BE2C (cell line): ENCODE measurements around the gene FARP1.
A peak's percentile ranks its signal among the peaks of the same experiment; 100 is the strongest.

Experiments used
- DNase-seq: peaks from one replicate; pipeline ENCODE4 v3.0.0-alpha.2; 2020
- H3K27me3 ChIP-seq: fragments of 250-450 bp; sonication (Bioruptor Pico); 2 replicates; pipeline ENCODE4 v1.5.1; 2020; ENCODE audit warnings: mild to moderate bottlenecking
- H3K36me3 ChIP-seq: fragments of 250-450 bp; sonication (Bioruptor Pico); 2 replicates; pipeline ENCODE4 v1.5.1; 2020; ENCODE audit warnings: mild to moderate bottlenecking
- H3K4me1 ChIP-seq: fragments of 250-450 bp; sonication (Bioruptor Pico); 2 replicates; pipeline ENCODE4 v1.5.1; 2020
- H3K4me3 ChIP-seq: 2 replicates; pipeline ENCODE4 v1.5.1; 2011; ENCODE audit warnings: low read depth, low read length
- H3K9me3 ChIP-seq: fragments of 250-450 bp; sonication (Bioruptor Pico); 2 replicates; pipeline ENCODE4 v1.5.1; 2020
- TF ChIP-seq, protein P1 (sequence below): IDR thresholded peaks from 2 replicates; pipeline ENCODE4 v1.5.1; 2012; ENCODE audit warnings: mild to moderate bottlenecking, low read depth, low read length

FARP1 gene

DNA sequence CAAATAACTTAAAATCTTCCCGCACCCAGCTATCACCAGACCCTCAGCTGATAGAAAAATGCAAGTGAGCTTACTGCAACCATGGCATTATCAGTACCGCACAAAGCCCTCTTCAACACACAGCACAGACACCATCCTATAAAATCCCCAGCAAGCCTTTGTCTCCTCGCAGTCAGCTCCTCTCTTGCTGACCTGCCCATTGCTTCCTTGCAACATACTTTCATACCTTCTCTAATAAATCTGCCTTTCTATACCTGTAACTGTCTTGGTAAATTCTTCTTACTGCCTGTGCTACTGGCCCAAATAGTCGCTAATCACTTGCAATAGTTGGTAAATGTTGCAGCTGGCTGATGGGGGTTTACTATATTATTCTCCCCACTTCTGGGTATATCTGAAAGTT, 43.3 kb upstream of the FARP1 start:
- no peak for DNase-seq
- TF ChIP-seq, protein P1, sequence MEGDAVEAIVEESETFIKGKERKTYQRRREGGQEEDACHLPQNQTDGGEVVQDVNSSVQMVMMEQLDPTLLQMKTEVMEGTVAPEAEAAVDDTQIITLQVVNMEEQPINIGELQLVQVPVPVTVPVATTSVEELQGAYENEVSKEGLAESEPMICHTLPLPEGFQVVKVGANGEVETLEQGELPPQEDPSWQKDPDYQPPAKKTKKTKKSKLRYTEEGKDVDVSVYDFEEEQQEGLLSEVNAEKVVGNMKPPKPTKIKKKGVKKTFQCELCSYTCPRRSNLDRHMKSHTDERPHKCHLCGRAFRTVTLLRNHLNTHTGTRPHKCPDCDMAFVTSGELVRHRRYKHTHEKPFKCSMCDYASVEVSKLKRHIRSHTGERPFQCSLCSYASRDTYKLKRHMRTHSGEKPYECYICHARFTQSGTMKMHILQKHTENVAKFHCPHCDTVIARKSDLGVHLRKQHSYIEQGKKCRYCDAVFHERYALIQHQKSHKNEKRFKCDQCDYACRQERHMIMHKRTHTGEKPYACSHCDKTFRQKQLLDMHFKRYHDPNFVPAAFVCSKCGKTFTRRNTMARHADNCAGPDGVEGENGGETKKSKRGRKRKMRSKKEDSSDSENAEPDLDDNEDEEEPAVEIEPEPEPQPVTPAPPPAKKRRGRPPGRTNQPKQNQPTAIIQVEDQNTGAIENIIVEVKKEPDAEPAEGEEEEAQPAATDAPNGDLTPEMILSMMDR: no peak
- peaks cover 6% of the 10 kb centered on the region for H3K4me1 ChIP-seq
- no peaks in the 10 kb centered on the region for H3K36me3 ChIP-seq
- no peak overlapping the region for H3K4me3 ChIP-seq
- H3K27me3 ChIP-seq: no peaks in the 10 kb centered on the region
- H3K9me3 ChIP-seq: no peaks in the 10 kb centered on the region

DNA sequence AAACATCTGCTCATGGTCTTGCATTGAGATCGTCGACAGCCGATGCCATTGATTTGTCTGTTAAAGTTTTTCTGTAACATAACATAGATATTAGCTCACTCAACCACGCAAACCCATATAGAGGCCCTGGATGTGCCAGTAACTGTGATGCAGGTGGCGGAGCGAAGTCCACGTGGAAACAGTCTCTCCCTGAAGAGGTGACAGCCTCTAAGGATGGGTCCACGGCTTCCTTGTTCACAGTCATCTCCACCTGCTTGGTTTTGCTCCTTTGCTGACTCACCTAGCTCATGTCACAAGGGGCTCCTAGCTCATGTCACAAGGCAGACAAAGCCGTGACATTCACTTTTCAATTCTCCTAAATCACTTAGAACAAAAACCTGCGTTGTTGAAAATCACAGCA, 42.4 kb upstream of the FARP1 start:
- peaks cover 11% of the 10 kb centered on the region for H3K4me1 ChIP-seq
- H3K9me3 ChIP-seq: no peaks in the 10 kb centered on the region
- no peak for DNase-seq
- H3K4me3 ChIP-seq: no peak overlapping the region
- TF ChIP-seq, protein P1: no peak
- H3K36me3 ChIP-seq: no peaks in the 10 kb centered on the region
- no peaks in the 10 kb centered on the region for H3K27me3 ChIP-seq

DNA sequence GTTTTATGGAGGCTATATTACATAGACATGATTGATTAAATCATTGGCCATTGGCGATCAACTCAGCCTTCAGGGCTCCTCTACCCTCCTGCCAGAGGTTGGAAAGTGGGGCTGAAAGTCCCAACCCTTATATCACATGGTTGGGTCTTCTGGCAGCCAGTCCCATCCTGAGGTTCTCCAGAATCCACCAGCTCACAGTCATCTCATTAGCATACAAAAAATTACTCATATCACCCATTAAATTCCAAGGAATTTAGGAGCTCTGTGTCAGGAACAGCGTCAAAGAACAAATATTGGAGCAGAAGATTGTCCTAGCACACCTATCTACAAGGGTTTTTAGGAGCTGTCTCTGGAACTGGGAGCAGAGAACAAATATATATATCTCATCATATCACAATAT, 39.4 kb upstream of the FARP1 start:
- TF ChIP-seq, protein P1: no peak
- no peaks in the 10 kb centered on the region for H3K36me3 ChIP-seq
- H3K9me3 ChIP-seq: no peaks in the 10 kb centered on the region
- H3K4me1 ChIP-seq: peaks cover 7% of the 10 kb centered on the region
- H3K27me3 ChIP-seq: no peaks in the 10 kb centered on the region
- H3K4me3 ChIP-seq: no peak overlapping the region
- DNase-seq: no peak

DNA sequence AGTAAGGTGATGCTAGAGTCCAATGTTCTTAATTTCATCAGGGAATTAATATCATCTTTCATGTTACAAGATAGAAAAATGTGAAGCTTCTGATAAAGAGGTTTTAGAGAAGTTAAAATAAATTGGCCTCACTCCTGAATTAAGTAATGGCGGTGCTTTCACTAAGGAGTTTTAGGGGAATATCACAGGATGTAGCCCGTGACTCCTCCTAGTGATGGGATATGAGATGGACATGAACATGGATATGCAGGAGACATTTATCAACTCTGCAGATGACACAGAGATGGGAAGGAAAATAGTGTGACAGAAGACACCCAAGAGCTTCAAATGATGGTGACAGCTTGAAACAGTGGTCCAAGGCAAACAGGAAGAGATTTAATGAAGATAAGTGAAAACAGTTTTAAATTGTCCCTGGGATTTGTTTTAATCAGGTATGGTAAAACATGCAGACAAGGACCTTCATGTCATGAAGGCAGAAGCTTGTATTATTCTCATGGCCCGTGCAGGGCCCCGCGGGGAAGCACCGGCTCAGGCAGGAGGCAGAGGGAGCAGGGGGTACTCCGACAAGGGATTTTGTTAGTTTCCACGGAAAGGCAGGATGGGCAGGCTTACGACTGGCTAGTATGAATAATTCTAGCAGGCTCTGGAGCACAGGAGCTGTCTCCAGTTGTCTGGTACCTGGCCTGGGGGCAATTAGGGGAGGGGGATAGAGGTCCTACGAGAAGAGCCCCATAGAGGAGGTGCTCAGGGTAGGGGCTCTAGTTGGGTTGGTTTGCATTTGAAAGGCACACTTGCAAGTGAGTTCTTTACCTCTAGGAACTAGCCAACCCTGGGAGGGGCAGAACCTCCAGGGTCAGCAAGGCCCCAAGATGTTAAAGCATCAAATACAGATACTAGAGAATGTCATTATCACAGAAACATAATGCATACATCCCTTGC, 38.7 kb upstream of the FARP1 start:
- TF ChIP-seq, protein P1: peak; percentile 62
- H3K27me3 ChIP-seq: no peaks in the 10 kb centered on the region
- H3K4me1 ChIP-seq: peaks cover 7% of the 10 kb centered on the region
- no peak overlapping the region for H3K4me3 ChIP-seq
- H3K9me3 ChIP-seq: no peaks in the 10 kb centered on the region
- no peak for DNase-seq
- H3K36me3 ChIP-seq: no peaks in the 10 kb centered on the region

DNA sequence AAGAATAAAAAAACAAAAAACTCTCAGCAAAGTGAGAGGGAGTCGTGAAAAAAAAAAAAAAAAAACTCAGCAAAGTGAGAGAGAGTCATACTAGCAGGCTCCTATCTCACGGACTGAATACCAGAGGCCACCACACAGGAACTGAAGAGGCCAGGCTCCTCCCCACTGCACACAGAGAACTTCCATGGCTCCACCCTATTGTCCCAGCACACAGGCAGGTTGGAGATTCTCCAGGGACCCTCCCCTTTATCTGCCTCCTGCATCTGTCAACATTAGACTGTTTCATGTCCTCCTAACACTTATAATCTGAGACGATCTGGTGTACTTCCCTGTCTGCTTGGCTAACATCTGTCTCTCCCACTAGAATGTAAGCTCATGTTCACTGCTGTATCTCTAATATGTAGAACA, 37.0 kb upstream of the FARP1 start:
- Histone ChIP-seq H3K36me3 (no peaks in the 10 kb centered on the region), H3K4me3 (no peak overlapping the region), H3K4me1 (peaks cover 7% of the 10 kb centered on the region), H3K9me3 (no peaks in the 10 kb centered on the region), H3K27me3 (no peaks in the 10 kb centered on the region)
- peak; percentile 41 for DNase-seq
- TF ChIP-seq, protein P1: no peak

DNA sequence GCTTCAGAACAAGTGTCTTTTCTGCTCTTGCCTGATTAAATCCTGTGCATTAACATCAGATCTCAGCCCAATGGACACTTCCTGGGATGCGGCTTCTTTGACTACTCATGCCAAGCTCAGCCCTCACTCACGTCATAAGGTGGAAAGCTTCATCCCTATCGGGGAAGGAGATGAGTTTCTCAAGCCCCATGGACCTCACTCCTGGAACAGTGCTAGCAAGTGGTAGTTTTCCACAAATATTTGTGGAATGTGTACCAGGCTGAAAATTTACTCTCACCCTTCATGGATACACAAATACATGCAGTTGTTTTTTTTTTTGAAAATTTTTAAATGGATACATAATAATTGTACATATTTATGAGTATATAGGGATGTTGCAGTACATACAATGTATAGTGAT, 34.6 kb upstream of the FARP1 start:
- TF ChIP-seq, protein P1: no peak
- peaks cover 7% of the 10 kb centered on the region for H3K4me1 ChIP-seq
- no peaks in the 10 kb centered on the region for H3K9me3 ChIP-seq
- H3K4me3 ChIP-seq: no peak overlapping the region
- no peak for DNase-seq
- H3K27me3 ChIP-seq: no peaks in the 10 kb centered on the region
- no peaks in the 10 kb centered on the region for H3K36me3 ChIP-seq
